Nephron (organoid): ENCODE results near the gene ARHGEF4.

Experiments used
- H3K27ac Mint-ChIP-seq, 3 experiments: 2 replicates each; pipeline ENCODE4 v1.8.0; 2020; ENCODE audit warnings: mixed read lengths in 3 of 3, mild to moderate bottlenecking in 2 of 3, moderate library complexity in 1 of 3
- H3K27me3 Mint-ChIP-seq: 2 replicates; pipeline ENCODE4 v1.8.0; 2021; ENCODE audit warnings: low read depth, mild to moderate bottlenecking, moderate library complexity, mixed read lengths
- H3K36me3 Mint-ChIP-seq: 2 replicates; pipeline ENCODE4 v1.8.0; 2020; ENCODE audit warnings: low read depth, mixed read lengths
- H3K4me1 Mint-ChIP-seq: 2 replicates; pipeline ENCODE4 v1.8.0; 2020; ENCODE audit warnings: mixed read lengths
- H3K4me3 Mint-ChIP-seq, 3 experiments: 2 replicates each; pipeline ENCODE4 v1.8.0; 2020; ENCODE audit warnings: mild to moderate bottlenecking in 3 of 3, mixed read lengths in 3 of 3, moderate library complexity in 2 of 3
- H3K9me3 Mint-ChIP-seq: 2 replicates; pipeline ENCODE4 v1.8.0; 2020; ENCODE audit warnings: mixed read lengths
- TF ChIP-seq, protein P1 (sequence below), 3 experiments: fragments of 200-600 bp; sonication (generic); IDR thresholded peaks; one replicate each; pipeline ENCODE4 v1.5.0; 2021; ENCODE audit warnings: antibody characterized with exemption in 3 of 3; ENCODE audit not compliant: unreplicated experiment in 3 of 3

The ARHGEF4 gene

DNA sequence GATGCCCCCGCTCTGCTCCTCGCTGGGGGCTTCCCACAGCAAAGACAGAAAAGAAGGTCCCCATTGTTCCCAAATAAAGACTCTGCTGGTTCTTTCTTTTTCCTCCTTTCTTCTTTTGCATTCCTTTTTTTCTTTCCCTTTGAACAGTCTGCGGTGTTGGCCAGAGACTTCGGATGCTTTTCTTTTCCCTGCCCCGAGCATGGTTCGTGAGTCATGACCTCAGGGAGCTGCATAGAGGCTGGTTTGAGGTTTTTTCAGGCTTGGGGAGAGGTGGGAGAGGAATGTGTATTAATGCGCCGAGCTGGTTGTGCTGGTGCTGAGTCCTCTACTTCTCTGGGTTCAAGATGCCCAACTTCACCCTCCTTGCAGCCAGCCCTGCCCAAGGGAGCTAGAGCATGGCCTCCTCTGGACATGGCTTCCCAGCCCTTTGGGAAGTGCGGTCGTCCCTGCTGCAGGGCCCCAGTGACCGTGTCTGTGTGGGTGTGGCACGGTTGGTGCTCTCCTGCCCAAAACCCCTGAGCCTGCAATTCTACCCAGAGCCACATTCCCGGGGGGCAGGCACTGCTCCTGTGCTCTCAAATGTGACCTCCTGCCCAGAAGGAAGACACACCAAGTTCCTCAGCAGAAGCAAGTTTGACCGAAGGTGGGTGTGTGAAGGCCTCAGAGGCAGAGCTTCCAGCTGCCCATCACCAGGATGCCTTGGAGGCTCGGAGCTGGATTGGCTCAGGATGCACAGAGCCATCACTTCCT, 9.0 kb upstream of the ARHGEF4 start:
- Mint-ChIP-seq H3K36me3 (no peaks in the 10 kb centered on the region), H3K27me3 (peaks cover 19% of the 10 kb centered on the region), H3K9me3 (no peaks in the 10 kb centered on the region), H3K27ac (peak overlapping the region in 1 of 3 experiments; percentile 34), H3K4me3 (no peak overlapping the region), H3K4me1 (peaks cover 7% of the 10 kb centered on the region)
- TF ChIP-seq, protein P1, sequence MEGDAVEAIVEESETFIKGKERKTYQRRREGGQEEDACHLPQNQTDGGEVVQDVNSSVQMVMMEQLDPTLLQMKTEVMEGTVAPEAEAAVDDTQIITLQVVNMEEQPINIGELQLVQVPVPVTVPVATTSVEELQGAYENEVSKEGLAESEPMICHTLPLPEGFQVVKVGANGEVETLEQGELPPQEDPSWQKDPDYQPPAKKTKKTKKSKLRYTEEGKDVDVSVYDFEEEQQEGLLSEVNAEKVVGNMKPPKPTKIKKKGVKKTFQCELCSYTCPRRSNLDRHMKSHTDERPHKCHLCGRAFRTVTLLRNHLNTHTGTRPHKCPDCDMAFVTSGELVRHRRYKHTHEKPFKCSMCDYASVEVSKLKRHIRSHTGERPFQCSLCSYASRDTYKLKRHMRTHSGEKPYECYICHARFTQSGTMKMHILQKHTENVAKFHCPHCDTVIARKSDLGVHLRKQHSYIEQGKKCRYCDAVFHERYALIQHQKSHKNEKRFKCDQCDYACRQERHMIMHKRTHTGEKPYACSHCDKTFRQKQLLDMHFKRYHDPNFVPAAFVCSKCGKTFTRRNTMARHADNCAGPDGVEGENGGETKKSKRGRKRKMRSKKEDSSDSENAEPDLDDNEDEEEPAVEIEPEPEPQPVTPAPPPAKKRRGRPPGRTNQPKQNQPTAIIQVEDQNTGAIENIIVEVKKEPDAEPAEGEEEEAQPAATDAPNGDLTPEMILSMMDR (IDR thresholded peaks at IDR 0.05; ENCODE audit: unreplicated experiment in 3 of 3): no peak

DNA sequence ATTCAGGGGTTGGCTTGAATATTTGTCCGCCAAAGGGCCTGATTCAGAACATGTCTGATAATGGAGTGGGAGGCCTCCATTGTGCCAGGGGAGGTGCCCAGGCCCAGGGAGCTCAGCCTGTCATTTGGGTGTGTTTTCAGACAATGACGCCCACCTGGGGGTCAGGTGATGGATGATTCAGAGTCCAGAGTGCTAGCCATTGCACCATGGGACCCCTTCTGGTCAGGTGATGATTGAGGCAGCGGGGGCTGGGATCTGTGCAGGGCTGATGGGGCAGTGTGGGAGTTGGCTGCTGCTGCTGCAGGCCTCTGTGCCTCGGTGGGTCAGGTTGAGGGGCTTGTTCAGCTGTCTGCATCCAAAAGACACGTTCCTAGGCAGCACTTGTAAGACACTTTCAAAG, 8.3 kb upstream of the ARHGEF4 start:
- Mint-ChIP-seq H3K27me3 (peaks cover 21% of the 10 kb centered on the region), H3K4me1 (peaks cover 7% of the 10 kb centered on the region), H3K27ac (no peak overlapping the region), H3K36me3 (no peaks in the 10 kb centered on the region), H3K9me3 (no peaks in the 10 kb centered on the region), H3K4me3 (no peak overlapping the region)
- TF ChIP-seq, protein P1 (IDR thresholded peaks at IDR 0.05; ENCODE audit: unreplicated experiment in 3 of 3): no peak

DNA sequence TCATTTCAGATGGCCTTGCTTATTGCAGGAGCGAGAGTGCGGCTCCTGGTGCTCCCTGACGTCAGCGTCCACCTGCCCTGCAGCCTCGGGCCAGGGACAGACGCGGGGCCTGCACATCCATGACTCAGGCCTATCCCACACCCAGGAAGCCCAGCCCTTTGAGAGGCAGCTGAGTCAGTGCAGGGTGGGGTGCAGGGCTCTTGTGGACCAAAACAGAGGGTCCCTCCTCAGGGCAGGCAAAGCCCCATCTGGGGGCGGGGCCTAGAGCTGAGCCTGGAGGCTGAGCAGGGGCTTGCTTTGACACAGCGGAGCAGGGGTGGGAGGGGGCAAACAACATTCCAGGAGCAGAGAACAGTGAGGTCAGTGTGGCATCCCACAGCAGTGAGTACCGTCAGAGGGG, 7.7 kb upstream of the ARHGEF4 start:
- no peak overlapping the region for H3K27ac Mint-ChIP-seq
- H3K27me3 Mint-ChIP-seq: peaks cover 27% of the 10 kb centered on the region
- TF ChIP-seq, protein P1 (IDR thresholded peaks at IDR 0.05; ENCODE audit: unreplicated experiment in 3 of 3): no peak
- H3K9me3 Mint-ChIP-seq: no peaks in the 10 kb centered on the region
- no peaks in the 10 kb centered on the region for H3K36me3 Mint-ChIP-seq
- no peak overlapping the region for H3K4me3 Mint-ChIP-seq
- H3K4me1 Mint-ChIP-seq: peaks cover 7% of the 10 kb centered on the region

DNA sequence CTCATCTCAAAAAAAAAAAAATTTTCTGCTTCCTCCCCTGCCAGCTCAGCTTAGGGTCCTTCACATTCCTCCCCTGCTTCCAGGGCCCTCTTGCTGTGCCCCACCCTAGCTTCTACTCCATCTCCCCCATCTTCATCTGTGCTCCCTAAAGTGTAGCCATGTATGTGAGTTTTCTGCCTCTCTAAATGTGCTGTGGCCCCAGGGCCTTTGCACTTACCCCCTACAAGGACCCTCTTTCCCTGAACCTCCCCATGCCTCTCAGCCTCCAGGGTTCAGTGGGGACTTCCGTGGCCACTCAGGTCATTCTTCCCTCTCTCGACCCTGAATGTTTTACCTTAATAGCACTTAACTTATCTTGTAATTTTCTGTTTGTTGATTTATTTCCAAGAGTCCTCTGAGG, 6.2 kb upstream of the ARHGEF4 start:
- Mint-ChIP-seq H3K4me1 (no peaks in the 10 kb centered on the region), H3K36me3 (no peaks in the 10 kb centered on the region), H3K27me3 (peaks cover 36% of the 10 kb centered on the region), H3K4me3 (no peak overlapping the region), H3K9me3 (no peaks in the 10 kb centered on the region), H3K27ac (no peak overlapping the region)
- TF ChIP-seq, protein P1 (IDR thresholded peaks at IDR 0.05; ENCODE audit: unreplicated experiment in 3 of 3): no peak

DNA sequence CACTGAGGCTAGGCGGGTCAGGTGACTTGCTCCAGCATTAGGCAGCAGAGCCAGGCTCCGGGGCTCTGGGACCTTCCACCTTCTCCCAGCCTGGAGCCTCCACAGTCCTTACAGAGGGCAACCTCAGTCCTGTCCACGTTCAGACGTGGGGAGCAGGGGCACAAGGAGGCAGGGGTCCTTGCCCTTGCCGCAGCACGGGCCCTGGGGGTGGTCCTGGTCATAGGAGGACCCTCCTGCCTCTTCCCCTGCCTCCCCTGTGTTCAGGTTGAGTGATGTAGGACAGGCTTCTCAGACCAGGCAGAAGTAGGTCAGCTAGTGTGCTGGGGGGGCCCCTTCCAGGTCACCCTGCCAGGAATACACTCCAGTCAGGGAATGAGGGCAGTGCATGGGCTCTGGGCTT, 5.4 kb upstream of the ARHGEF4 start:
- H3K36me3 Mint-ChIP-seq: no peaks in the 10 kb centered on the region
- TF ChIP-seq, protein P1 (IDR thresholded peaks at IDR 0.05; ENCODE audit: unreplicated experiment in 3 of 3): no peak

More for the DNA sequence above, 5.4 kb upstream of the ARHGEF4 start:
- H3K9me3 Mint-ChIP-seq: no peaks in the 10 kb centered on the region
- H3K27me3 Mint-ChIP-seq: peaks cover 44% of the 10 kb centered on the region
- H3K4me1 Mint-ChIP-seq: no peaks in the 10 kb centered on the region
- no peak overlapping the region for H3K27ac Mint-ChIP-seq
- H3K4me3 Mint-ChIP-seq: no peak overlapping the region
